GM12872 (cell line): ENCODE results near the gene DLEC1.

Source experiments
- CTCF ChIP-seq: IDR thresholded peaks from 3 replicates; pipeline ENCODE4 v1.5.1; 2011; ENCODE audit warnings: low read depth, mild to moderate bottlenecking, low read length, moderate library complexity; ENCODE audit not compliant: insufficient read depth

DLEC1 gene

GRCh38 chr3:37997791-37998370 lies 41.1 kb upstream of the DLEC1 start:
- no peak for TF ChIP-seq CTCF

GRCh38 chr3:37999836-38000235 lies 39.2 kb upstream of the DLEC1 start:
- TF ChIP-seq CTCF, result no peak

GRCh38 chr3:38000242-38000916 lies 38.6 kb upstream of the DLEC1 start:
- TF ChIP-seq CTCF, result no peak

- no peak for TF ChIP-seq CTCF
Observed at GRCh38 chr3:38000965-38001455, 38.0 kb upstream of the DLEC1 start.

GRCh38 chr3:38001456-38002081 lies 37.4 kb upstream of the DLEC1 start:
- peak; percentile 22; the same call in 1 of the 3 replicates for TF ChIP-seq CTCF

- TF ChIP-seq CTCF, result no peak
Observed at GRCh38 chr3:38002291-38002876, 36.6 kb upstream of the DLEC1 start.

- no peak for TF ChIP-seq CTCF
Observed at GRCh38 chr3:38002940-38003339, 36.1 kb upstream of the DLEC1 start.
